ENCODE measurements around the gene GPX2.

GPX2 gene

GRCh38 chr14:64950889-64951288 lies 8.3 kb upstream of the GPX2 start:
- Histone ChIP-seq H3K4me3 (ENCODE audit: low read depth, low read length) (no peak overlapping the region), H3K4me1 (ENCODE audit: control insufficient read depth, insufficient read depth, low read length) (no peaks in the 10 kb centered on the region), H3K27ac (ENCODE audit: extremely low read depth, low read depth, low read length) (no peak overlapping the region), H3K9me3 (ENCODE audit: control insufficient read depth, insufficient read depth, low read depth, low read length) (no peaks in the 10 kb centered on the region), H3K36me3 (ENCODE audit: control insufficient read depth in 2 of 2, insufficient read depth in 1 of 2, low read length in 2 of 2) (peaks cover 0 to 53% of the 10 kb centered on the region in 2 experiments; a peak in 1 of 3 replicates)
- ChIA-PET CTCF (interaction anchor here (0.5 to 0.6 kb wide), 2 partner anchors 29 to 70 kb away, joined by 3 to 4 read pairs; no protein-coding TSS in a partner anchor), POLR2A (no interaction called here)
- TF ChIP-seq ZNF114 (tag by site-specific recombination; IDR thresholded peaks at IDR 0.05) (no peak), ZNF16 (tag by site-specific recombination; IDR thresholded peaks at IDR 0.05; ENCODE audit: low read depth) (no peak), ZNF777 (tag by site-specific recombination; IDR thresholded peaks at IDR 0.05; ENCODE audit: borderline replicate concordance) (no peak), ZNF792 (tag by site-specific recombination; IDR thresholded peaks at IDR 0.05) (no peak), ZNF266 (tag by site-specific recombination; IDR thresholded peaks at IDR 0.05; ENCODE audit: low read depth) (no peak), ZNF626 (tag by site-specific recombination; IDR thresholded peaks at IDR 0.05) (no peak), ZNF514 (tag by site-specific recombination; IDR thresholded peaks at IDR 0.05) (no peak)
- TF ChIP-seq, protein P1, sequence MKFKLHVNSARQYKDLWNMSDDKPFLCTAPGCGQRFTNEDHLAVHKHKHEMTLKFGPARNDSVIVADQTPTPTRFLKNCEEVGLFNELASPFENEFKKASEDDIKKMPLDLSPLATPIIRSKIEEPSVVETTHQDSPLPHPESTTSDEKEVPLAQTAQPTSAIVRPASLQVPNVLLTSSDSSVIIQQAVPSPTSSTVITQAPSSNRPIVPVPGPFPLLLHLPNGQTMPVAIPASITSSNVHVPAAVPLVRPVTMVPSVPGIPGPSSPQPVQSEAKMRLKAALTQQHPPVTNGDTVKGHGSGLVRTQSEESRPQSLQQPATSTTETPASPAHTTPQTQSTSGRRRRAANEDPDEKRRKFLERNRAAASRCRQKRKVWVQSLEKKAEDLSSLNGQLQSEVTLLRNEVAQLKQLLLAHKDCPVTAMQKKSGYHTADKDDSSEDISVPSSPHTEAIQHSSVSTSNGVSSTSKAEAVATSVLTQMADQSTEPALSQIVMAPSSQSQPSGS (tag by site-specific recombination; IDR thresholded peaks at IDR 0.05; ENCODE audit: low read depth): no peak

DNA sequence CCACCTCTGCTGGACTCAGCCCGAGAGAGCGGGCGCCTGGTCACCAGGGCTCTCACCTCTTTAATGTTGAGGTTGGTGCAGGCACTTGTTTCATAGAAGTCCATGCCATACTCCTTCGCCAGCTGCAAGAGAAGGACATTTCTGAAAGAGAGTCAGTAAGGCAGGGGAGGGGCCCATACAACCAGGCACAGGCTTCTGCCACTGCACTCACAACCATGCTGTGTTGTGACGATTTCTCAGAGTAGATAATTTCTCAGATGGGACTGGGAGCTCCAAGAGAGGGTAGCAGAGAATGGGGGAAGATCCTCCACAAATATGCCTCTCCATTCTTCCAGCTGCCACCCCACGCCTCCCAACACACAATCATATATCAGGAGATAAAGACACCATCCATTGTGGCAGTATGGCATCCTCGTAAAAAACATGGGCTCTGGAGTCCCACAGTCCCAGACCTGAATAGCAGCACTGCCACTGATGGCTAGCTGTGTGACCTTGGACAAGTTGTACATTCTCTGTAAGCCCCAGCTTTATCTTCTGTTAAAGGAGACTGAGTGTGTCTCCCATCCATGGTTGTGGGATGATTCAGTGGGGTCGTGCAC lies 6.2 kb upstream of the GPX2 start:
- H3K36me3 ChIP-seq (ENCODE audit: control insufficient read depth in 2 of 2, insufficient read depth in 1 of 2, low read length in 2 of 2): peaks cover 0 to 54% of the 10 kb centered on the region in 2 experiments; a peak in 1 of 3 replicates
- no peak for TF ChIP-seq ZBTB17 (tag by site-specific recombination; IDR thresholded peaks at IDR 0.05)
- TF ChIP-seq ZNF350 (tag by site-specific recombination; IDR thresholded peaks at IDR 0.05): no peak
- no peak for TF ChIP-seq ZNF777 (tag by site-specific recombination; IDR thresholded peaks at IDR 0.05; ENCODE audit: borderline replicate concordance)
- no peak for TF ChIP-seq ZNF266 (tag by site-specific recombination; IDR thresholded peaks at IDR 0.05; ENCODE audit: low read depth)
- TF ChIP-seq ZNF157 (tag by site-specific recombination; IDR thresholded peaks at IDR 0.05): no peak
- no peak for TF ChIP-seq ZNF704 (tag by site-specific recombination; IDR thresholded peaks at IDR 0.05)
- no peak for TF ChIP-seq GFI1B (tag by site-specific recombination; IDR thresholded peaks at IDR 0.05)
- CTCF ChIA-PET: interaction anchor here (0.7 kb wide), 1 partner anchor 23 kb away, joined by 3 read pairs; no protein-coding TSS in a partner anchor
- POLR2A ChIA-PET: no interaction called here
- H3K27ac ChIP-seq (ENCODE audit: extremely low read depth, low read depth, low read length): no peak overlapping the region
- no peak overlapping the region for H3K4me3 ChIP-seq (ENCODE audit: low read depth, low read length)
- no peaks in the 10 kb centered on the region for H3K4me1 ChIP-seq (ENCODE audit: control insufficient read depth, insufficient read depth, low read length)
- H3K9me3 ChIP-seq (ENCODE audit: control insufficient read depth, insufficient read depth, low read depth, low read length): no peaks in the 10 kb centered on the region

- CTCF ChIA-PET: interaction anchor here (0.6 to 0.7 kb wide), 3 partner anchors 23 to 172 kb away, joined by 3 to 7 read pairs (median 4); no protein-coding TSS in a partner anchor
- TF ChIP-seq SP3 (tag by site-specific recombination; IDR thresholded peaks at IDR 0.05) (no peak), ZNF362 (tag by site-specific recombination; IDR thresholded peaks at IDR 0.05) (no peak), ZNF560 (tag by site-specific recombination; IDR thresholded peaks at IDR 0.05; ENCODE audit: borderline replicate concordance) (no peak), ZNF350 (tag by site-specific recombination; IDR thresholded peaks at IDR 0.05) (no peak), ZNF311 (tag by site-specific recombination; IDR thresholded peaks at IDR 0.05; ENCODE audit: borderline replicate concordance) (no peak), ZNF600 (tag by site-specific recombination; IDR thresholded peaks at IDR 0.05) (no peak), ZNF473 (tag by site-specific recombination; IDR thresholded peaks at IDR 0.05) (no peak), ZNF274 (IDR thresholded peaks at IDR 0.05; ENCODE audit: low read length) (no peak), ZNF274 (tag by site-specific recombination; IDR thresholded peaks at IDR 0.05; ENCODE audit: borderline replicate concordance) (no peak), ZBTB1 (tag by site-specific recombination; IDR thresholded peaks at IDR 0.05) (no peak), ZSCAN23 (tag by site-specific recombination; IDR thresholded peaks at IDR 0.05) (no peak), ZNF426 (tag by site-specific recombination; IDR thresholded peaks at IDR 0.05) (no peak)
- TF ChIP-seq, protein P2, sequence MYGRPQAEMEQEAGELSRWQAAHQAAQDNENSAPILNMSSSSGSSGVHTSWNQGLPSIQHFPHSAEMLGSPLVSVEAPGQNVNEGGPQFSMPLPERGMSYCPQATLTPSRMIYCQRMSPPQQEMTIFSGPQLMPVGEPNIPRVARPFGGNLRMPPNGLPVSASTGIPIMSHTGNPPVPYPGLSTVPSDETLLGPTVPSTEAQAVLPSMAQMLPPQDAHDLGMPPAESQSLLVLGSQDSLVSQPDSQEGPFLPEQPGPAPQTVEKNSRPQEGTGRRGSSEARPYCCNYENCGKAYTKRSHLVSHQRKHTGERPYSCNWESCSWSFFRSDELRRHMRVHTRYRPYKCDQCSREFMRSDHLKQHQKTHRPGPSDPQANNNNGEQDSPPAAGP (tag by site-specific recombination; IDR thresholded peaks at IDR 0.05): no peak
- no peak overlapping the region for H3K4me3 ChIP-seq (ENCODE audit: low read depth, low read length)
- POLR2A ChIA-PET: no interaction called here
- H3K4me1 ChIP-seq (ENCODE audit: control insufficient read depth, insufficient read depth, low read length): no peaks in the 10 kb centered on the region
- no peak overlapping the region for H3K27ac ChIP-seq (ENCODE audit: extremely low read depth, low read depth, low read length)
- no peaks in the 10 kb centered on the region for H3K9me3 ChIP-seq (ENCODE audit: control insufficient read depth, insufficient read depth, low read depth, low read length)
- H3K36me3 ChIP-seq (ENCODE audit: control insufficient read depth in 2 of 2, insufficient read depth in 1 of 2, low read length in 2 of 2): peaks cover 0 to 58% of the 10 kb centered on the region in 2 experiments; a peak in 1 of 3 replicates
Observed at GRCh38 chr14:64947710-64948611, 5.4 kb upstream of the GPX2 start.

All from HEK293 (cell line).